Measurements from ENCODE around the gene BEST2.

Gene BEST2

DNA sequence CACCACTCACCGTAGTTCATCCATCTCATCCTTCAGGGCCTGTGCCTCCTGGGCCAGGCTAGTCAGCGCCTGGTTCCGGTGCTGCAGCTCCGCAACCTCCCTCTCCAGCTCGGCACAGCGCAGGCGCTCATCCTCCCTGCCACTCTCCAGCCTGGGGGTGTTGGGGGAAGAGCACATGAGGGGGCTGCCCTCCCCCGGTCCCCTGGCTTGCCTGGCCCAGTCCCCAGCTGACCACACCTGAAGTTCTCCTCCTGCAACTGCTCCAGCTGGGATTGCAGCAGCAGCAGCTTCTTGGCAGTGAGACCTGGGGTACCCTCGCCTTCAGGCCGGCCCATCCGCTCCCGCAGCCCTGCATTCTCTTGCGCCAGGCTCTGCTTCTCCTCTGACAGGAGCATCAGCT is 19.3 kb downstream of the BEST2 start:
- DNase-seq, result no peak

DNA sequence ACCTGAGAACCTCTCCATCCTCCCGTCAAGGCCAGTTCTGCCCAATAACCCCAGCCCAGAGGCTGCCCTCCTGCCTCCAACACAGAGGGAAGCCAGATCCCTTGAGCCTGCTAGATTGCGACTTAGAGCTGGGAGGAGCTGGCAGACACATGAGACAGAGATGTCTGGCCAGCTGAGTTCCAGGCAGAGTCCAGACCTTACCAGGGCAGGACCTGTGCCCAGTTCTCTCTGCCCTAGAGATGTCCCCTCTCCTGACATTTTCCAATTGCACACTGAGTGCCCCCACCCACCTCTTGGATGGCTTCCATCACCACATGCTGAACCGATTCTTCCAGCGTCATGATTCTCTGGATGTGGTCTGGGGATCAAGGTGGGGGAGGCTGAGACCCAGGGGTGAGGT is 20.7 kb downstream of the BEST2 start:
- DNase-seq, result no peak

DNA sequence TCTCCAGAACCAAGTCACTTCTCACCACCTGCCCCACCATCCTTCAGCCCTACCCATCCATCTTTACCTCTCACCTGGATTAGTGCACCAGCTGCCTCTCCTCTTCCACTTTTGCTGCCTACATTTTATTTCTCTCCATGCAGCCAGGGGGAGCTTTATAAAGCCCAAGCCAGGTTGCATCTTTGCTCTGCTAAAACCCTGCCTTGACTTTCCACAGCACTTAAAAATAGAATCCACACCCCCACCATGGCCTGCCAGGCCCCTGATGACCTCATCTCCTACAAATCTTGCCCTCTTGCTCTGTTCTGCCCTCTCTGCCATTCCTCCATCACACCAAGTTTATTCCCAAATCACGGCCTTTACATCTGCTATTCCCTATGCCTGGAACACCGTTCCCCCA is 22.0 kb downstream of the BEST2 start:
- DNase-seq, result peak in 1 of 2 donors; percentile 9

DNA sequence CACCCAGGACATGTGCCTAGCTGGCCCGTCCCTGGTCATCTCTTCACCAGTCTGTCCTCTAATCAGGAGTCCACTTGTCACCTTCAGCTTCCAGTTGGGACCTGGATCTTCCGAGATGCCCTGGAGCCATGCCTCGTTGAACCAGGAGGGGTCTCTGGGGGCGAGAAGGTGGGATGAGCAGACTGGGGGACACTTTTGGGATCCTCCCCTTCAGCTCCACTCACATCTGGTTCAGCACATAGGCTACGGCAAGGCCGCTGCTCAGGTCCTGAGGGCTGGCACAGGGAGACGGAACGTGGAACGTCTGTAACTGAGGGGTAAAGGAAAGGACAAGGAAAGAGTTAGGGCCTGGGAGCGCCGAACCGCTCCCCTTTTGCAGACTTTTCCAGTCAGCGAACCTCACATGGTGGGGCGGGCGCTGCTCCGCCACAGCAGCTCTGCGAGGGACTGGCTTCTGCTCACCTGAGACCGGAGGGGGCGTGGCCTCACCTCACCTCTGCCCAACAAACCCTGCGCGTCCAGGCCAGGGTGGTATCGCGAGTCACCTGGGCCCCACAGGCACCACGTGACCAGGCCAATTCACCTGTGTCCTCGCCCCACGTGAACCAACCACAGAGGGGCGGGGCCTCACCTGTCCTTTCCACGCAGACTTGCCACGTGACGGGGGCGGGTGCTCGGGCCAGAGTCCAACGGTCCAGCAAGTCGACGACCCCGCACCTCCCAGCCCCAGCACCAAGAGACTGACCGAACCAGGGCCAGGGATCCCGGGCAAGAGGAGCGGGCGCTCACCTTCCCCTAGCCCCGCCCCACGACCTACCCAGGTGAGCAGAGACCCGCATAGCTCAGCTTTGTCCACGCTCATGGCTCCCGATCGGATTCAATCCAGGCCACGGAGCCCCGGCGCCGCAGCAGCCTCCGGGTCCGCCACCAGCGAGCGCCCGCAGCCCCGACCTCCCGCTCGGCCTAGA is 23.3 kb downstream of the BEST2 start, which contains the start of gene HOOK2:
TSS of gene HOOK2 (minus strand) at position 965 of the 968 bp plus-strand sequence. CDS start at position 862, 103 bp downstream.
- no peak for DNase-seq

DNA sequence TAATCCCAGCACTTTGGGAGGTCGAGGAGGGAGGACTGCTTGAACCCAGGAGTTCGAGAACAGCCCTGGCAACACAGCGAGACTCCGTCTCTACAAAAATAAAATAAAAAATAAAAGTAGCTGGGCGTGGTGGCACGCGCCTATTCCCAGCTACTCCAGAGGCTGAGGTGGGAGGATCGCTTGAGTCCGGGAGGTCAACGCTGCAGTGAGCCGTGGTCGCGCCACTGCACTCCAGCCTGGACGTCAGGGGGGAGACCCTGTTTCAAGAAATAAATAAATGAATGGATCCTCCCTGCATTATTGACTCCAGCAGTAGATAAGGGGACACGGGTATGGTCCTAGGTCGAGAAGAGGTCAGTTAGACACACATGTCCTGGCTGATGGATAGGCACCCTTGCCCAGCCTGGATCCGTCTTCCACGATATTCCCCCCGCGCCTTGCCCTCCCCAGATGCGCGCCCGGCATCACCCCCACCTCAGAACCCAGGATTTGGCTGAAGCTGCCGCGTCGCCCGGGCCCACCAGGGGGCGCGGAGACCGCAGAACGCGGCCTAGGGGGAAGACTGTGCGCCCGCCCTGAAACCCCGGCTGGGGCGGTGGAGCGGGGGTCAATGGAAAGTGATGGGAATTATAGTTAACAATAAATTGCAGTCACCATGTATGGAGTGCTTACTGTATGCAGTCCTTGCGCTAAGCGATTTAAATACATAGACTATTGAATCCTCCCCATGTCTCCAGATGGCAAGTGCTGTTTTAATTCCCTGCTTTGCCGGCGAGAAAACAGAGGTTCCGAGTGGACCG is 25.8 kb downstream of the BEST2 start:
- DNase-seq, result peak; percentile 77 to 78

DNA sequence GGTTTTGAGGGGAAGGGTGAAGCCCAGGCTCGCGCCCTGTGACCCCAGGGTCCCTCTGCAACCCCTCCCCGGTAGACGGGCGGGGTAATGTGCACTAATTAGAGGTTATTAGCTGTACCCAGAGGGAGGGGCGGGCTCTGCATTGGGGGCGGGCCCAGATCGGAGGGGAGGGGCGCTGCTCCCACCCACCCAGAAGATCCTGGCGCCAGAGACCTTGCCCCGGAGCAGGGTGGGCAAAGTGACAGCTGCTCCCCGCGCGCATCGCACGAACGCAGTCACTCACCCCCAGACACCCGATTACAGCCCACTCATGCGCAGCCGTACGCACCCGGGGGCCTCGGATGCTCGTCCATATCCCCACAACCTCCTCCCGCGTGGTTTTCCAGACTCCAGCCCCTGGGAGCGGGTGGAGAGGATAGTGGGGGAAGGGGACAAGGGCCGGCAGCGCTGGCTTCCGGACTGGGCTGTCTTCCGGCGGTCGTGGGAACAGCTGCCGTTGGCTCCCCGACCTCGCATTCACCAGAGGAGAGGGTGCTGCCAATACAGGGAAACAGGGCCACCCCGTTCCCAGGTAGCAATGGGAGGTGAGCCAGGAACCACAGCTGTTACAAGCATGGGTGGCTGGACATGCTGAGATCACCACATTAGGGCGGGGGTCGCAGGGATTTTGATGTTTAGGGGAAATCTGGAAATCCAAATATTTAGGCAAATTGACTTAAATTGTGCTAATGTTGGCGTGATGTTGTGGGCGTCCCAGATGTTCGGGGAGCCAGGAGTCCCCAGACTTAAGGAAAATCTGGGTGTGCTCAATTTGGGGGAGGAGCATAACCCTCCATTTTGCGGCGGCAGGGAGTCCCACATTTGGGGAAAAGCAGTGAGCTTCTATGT is 26.7 kb downstream of the BEST2 start:
- DNase-seq, result peak; percentile 49 to 58

DNA sequence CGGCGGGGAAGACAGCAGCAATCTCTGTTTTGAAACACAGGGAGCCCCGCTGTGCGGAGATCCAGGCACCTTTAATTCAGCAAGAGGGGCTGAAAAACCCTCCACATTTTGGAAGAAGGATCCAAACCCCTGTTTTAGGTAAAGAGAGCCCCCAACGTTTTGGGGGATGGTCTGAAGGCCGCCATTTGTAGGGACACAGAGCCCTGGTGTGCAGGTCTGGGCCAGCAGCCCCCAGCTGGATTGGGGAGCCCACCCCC is 27.2 kb downstream of the BEST2 start:
- no peak for DNase-seq

DNA sequence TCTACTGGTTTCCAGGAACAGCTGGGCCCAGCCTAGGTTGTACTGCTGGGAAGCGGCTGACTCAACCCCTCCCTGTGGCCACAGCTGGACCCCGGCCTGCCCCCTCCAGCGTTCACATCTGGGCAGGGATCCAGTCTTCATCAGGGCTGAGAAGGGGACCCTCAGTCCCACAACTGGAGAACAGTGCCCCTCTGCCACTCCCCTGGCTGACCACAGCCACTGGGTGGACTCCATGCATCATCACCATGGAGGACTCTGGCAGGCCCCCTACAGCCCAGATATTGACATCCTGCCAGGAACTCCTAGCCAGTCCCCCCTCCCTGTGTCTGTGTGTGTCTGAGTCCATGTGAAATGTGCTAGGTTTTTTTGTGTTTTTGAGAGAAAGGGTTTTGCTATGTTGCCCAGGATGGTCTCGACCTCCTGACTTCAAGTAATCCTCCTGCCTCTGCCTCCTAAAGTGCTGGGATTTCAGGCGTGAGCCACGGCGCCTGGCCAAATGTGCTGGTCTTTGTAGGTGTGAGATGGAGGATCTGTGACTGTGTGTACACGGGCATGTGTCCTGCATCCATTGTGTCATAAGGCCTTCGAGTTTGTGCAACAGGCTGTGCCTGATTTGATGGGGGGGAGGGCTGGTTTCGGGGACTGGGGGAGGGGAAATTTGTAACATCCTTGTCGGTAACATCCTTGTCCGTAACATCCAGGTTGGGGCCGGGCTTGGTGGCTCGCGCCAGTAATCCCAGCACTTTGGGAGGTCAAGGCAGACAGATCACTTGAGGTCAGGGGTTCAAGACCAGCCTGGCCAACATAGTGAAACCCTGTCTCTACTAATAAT is 27.8 kb downstream of the BEST2 start:
- peak in 1 of 2 donors; percentile 34 for DNase-seq

DNA sequence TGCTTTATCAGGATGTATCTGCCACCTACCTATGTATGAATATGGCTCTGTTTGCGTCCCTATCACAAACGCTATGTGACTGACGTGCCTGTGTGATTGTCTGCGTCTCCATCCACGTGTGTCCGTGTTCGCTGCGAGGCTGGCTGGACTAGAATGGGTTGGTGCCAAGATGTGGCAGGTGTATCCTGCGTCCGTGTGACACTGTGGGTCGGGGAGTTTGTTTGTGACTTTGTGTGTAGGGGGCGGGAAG is 30.5 kb downstream of the BEST2 start:
- no peak for DNase-seq

DNA sequence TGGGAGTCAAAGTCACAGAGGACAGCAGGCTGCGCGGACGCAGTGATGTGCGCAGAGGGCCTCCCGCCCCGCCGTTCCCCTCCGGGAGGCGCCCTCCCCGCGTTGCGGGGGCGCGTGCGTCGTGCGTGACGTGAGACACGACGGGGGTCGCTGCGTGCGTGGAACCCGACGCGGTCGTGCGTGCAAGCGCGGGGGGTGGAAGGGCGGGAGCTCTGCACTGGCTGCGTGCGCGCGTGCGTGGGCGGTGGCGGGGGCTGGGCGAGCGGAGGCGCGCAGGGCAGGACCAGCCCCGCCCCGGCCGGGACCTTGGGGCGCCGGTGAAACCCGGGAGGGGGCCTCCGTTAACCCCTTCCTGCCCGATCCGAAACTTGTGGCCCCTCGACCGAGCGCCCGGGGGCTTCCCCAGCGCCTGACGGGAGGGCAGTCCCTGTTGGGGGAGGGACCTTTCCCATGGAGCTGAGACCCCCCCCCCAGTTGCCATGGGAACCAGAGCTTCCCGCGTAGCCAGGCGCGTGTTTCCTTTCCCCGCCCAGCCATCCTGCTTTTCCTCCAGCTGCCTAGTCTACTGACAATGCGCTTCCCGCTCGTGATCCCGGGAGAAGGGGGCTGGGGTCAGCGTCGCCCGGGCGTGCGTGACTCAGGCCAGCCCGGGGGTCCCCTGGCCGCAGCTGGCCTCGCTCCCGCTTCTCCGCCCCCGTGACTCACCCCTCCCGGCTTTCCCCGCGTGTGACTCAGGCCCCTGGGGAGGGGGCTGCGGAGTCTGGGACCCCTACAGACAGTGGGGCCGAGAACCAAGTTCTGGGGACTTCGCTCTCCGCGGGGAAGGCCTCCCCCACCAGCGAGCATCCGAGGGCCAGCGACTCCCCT is 31.1 kb downstream of the BEST2 start:
- DNase-seq, result peak; percentile 90 to 95

DNA sequence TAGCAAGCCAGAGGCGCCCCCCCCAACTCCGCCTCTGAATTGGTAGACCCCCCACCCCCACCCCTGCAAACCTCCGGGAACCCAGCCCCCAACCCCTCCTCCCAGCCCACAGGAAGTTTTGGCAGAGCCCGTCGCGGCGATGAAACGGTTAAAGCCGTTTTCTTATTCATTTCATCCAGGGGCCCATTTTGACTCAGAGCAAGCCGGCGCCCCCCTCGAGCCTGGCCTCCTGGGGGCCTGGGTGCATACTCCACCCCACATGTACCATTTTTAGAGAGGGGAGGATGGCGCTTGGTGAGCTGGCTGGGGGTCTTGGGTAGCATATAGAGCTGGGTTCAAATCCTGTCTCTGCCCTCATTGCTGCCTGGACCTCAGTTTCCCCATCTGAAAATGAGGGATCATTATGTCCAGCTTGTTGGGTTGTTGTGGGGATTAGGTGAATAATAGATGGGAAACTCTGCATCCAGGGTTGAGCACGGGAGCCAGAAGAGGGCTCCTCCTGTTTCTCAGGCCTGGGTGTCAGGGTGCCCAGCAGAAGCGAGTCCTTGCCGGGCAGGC is 31.8 kb downstream of the BEST2 start:
- no peak for DNase-seq

DNA sequence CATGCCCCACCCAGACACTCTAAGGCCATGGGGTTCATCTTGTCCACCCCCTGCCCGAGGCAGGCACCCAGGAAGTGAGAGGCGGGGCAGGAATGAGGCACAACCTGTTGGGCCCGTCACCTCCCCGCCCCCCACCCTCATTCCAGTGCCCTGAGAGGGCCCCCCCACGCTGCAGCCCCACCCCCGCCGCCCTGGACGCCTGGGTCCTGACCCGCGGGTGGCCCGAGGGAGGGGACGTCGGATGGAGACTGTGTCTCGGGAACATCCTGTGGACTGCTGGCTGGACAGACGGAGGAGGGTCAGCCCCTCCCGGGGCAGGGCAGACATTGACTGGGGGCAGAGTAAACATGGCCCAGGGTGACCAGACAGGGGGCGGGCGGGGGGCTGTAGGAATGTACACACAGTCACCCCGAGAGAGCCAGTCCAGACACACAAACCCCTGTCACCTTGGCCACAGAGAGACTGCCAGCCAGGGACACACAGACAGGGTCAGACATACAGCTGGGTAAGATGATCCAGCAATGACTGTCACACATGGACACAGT is 32.3 kb downstream of the BEST2 start:
- peak; percentile 35 to 57 for DNase-seq

DNA sequence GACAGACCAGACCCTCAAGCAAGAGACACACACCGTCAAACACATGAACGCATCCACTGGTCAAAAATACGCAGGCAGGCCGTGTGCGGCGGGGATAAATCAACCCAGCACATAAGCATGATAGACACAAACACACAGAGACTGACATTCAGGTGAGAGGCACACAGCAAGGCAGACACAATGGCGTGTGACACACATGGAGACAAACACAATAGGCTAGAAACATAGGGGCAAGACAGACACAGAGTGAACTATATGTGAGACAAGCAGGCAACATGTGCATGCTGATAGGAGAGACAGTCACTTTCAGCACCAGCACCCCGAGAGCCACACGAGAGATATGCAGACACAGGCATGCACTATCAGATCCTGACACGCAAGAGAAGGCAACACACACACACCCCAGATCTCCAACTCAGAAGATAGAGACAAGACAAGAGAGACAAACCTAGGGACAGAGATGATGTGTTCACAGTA is 32.8 kb downstream of the BEST2 start:
- DNase-seq, result peak in 1 of 2 donors; percentile 17

DNA sequence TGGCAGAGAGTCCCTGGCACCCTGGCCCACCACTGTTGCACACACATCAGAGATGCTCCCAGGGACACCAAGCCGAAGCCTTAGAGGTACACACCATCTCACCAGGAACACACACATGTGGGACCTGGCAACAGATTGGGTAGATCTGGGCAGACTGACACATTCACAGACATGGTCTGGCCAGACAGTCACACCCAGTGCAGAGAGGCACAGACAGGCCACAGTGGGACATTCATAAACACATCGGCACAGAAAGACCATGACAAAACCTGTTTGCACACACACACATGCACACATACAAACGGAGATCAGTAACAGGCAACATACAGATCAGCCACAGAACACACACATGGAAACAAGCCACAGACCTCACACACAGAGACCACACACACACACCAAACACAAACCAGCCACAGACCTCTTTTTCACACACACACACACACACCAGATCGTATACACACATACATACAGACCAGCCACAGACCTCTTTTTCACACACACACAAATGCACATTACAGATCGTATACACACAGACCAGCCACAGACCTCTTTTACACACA is 33.4 kb downstream of the BEST2 start:
- peak; percentile 18 to 19 for DNase-seq

DNA sequence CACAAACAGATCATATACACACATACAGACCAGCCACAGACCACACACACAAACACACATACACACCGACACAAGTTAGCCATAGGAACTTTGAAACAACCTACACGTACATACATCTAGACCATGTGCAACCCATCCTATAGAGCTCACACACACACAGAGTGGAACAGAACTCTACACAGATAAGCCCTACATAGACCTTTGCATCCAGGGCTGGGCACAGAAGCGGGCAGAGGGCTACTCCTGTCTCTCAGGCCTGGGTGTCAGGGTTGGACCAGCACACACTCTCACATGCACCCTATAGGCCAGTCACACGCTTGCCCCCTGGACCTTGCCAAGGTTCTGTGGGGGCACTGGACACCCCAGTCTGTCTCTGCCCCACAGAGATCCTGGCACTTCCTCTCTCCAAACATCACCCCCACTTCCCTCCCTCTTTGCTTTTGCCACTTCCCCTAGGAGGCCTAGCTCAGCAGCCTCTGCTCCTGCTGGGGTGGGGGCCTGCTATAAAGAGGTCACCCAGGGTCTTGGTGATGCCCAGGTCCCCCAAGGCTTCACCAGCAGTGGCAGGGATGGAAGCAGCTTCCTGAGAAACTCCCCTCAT is 33.9 kb downstream of the BEST2 start:
- DNase-seq, result peak; percentile 85 to 87

DNA sequence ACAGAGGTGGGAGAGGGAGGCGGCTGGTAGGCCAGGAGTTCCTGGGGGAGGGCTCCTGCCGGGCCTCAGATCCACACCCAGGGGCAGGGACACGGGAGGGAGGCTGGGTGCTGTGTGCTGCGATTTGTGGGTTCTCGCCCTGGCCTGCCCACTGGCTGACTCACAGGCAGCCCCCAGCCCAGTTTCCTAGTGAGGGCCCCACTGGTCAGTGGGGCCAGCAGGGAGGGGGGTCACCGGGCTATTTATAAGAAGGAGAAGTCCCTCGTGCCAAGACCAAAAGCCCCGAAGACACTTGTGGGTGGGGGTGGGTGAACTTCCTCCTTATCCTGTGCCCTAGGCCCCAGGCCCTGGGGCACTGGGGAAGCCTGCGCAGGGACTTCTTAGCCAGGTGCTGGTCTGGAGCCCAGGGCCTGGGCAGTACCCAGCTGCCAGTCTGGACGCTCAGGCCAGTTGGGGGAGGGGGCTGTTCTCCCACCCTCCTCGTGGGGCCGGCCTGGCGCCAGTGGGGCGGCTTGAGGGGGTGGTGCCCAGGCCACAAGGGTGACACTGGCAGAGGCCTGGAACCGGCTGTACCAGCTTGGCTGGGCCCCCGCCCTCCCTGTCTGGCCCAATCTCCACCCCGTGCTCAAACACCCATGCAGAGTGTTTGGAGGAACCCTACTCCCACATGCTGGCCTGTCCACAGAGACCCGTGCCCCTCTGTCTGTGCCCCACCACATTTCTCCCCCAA is 34.7 kb downstream of the BEST2 start:
- peak; percentile 97 to 99 for DNase-seq

DNA sequence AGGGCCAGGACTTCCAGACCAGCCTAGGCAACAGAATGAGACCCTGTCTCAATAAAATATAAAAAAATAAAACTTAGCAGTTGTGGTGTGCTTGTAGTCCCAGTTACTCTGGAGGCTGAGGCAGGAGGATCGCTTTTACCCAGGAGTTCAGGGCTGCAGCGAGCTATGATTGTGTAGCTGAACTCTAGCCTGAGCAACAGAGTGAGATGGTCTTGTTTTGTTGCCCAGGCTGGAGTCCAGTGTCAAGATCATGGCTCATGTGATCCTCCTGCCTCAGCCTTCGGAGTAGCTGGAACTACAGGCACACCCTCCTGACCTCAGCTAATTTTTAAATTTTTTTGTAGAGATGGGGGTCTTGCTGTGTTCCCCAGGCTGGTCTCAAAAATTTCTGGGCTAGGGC is 35.4 kb downstream of the BEST2 start:
- peak; percentile 36 to 70 for DNase-seq

DNA sequence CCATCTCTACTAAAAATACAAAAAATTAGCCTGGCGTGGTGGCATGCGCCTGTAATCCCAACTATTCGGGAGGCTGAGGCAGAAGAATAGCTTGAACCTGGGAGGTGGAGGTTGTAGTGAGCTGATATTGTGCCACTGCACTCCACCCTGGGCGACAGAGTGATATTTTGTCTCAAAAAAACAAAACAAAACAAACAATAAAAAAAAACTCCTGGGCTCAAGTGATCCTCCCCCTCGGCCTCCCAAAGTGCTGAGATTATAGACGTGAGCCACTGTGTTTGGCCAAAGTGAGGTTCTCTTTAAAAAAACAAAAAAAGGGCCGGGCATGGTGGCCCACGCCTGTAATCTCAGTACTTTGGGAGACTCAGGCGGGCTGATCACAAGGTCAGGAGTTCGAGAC is 35.9 kb downstream of the BEST2 start:
- peak in 1 of 2 donors; percentile 22 for DNase-seq

Data from inflammatory macrophage (primary cell).